KBM-7 (cell line): Measurements from ENCODE around the gene LTBP1.
A peak's percentile ranks its signal among the peaks of the same experiment; 100 is the strongest.

ENCODE experiments used
- DNase-seq: peaks from one replicate; pipeline ENCODE4 v3.0.0-alpha.2; 2015
- in situ Hi-C: fragments of 300-500 bp; cut with MboI; formaldehyde crosslinking; loops from 2 replicates; pipeline ENCODE4 v1.14.3; 2020; ENCODE audit warnings: low sequenced_read_pairs, low pct_unique_long_range_greater_than_20kb, mixed read lengths

Gene LTBP1

DNA sequence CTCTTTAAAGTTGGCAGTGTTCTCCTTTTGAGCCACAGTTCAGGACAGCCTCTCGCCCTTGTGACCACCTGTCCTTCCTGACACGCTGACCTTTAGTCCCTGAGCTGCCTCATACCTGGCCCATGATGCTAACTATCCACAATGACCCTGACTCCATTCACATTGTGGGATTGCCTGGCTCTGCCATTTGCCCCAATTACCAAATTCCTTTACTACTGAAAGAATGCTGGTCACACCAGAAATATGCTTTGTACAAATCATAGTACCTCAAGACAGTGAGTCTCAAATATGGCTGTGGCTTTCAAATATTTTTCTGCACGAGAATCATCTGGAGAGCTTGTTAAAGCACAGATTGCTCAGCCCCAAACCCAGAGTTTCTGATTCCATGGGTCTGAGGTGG lies 54.2 kb downstream of the LTBP1 start:
- DNase-seq, result no peak
- in situ Hi-C loops, result no loop called here

DNA sequence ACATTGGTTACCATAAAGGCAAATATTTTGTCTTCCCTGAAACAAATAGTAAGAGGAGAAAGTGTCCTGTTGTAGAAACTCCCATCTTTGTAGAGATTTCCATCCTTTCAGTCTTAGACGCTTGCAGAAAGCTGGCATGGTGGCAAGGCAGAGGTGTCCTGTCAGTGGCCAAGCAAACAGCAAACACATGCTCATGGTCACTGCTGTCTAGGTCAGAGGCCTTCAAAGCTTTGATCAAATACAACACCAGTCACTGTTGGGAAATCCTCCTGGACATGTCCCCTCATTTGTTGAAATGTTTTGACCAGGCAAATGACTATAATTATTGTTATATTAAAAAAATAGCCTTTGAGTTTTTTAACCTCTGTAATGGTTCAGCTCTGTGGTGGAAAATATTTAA lies 55.1 kb downstream of the LTBP1 start:
- no peak for DNase-seq
- in situ Hi-C loops, result no loop called here

DNA sequence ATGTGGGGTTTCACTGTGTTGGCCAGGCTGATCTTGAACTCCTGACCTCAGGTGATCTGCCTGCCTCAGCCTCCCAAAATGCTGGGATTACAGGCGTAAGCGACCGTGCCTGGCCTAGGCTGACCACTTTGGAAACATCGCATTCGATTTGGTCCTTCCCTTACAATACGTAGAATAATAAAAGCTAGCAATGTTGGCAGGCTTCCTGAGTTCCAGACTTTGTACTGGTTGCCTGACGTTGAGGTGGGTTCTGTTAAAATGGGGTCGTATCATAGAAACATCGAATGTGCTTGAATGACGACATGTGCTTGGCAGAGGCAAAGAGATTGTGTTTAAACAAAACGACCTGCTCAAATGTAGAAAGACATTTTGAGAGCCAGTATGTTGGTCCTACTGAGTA lies 56.1 kb downstream of the LTBP1 start:
- no peak for DNase-seq
- in situ Hi-C loops, result no loop called here

GRCh38 chr2:33005057-33005456 lies 58.3 kb downstream of the LTBP1 start:
- in situ Hi-C loops, result no loop called here

DNA sequence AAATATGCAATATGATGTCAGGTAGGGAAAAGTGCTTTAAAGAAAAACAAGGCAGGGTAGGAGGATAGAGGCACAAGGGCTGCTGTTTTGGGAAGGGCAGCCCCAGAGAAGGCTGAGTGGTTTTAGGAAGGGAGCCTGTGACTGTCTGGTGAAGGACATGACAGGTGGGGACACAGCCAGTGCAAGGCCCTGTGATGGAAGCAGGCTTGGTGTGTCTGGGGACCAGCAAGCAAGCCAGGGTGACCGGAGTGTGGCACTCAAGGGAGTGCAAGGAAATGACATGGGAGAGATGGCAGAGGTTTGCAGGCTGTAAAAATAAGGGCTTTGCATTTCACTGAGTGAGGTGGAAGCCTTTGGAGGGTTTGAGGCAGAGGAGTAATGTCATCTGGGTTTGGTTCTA lies 62.0 kb downstream of the LTBP1 start:
- in situ Hi-C loops, result no loop called here
- DNase-seq, result no peak

More at GRCh38 chr2:33005057-33005456, 58.3 kb downstream of the LTBP1 start:
- DNase-seq, result no peak

GRCh38 chr2:33009249-33009648 lies 62.5 kb downstream of the LTBP1 start:
- DNase-seq, result no peak
- in situ Hi-C loops, result no loop called here

GRCh38 chr2:33011373-33011772 lies 64.6 kb downstream of the LTBP1 start:
- DNase-seq, result no peak
- in situ Hi-C loops, result no loop called here

GRCh38 chr2:33011941-33012340 lies 65.2 kb downstream of the LTBP1 start:
- in situ Hi-C loops, result no loop called here
- no peak for DNase-seq

- in situ Hi-C loops, result no loop called here
- no peak for DNase-seq
Observed at GRCh38 chr2:33013684-33014110, 66.9 kb downstream of the LTBP1 start.

DNA sequence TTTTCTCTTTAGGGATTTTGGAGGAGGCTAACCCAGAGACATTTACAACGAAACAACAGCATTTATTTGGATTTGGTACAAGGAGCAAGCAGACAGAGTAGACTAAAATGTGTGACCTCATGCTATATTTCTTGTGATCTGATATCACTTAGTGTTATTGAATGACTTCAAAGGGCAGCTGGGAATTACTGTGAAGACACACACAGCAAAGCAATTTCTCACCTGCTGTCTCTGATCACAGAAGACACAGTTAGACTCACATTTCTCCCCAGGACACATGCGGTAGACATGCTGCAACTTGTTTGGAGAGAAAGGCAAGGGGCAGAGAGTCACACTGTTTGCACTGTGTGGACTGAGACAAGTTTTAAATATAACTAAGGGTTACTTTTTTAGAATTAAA lies 67.5 kb downstream of the LTBP1 start:
- in situ Hi-C loops, result no loop called here
- no peak for DNase-seq

GRCh38 chr2:33015421-33016142 lies 68.8 kb downstream of the LTBP1 start:
- DNase-seq, result no peak
- in situ Hi-C loops, result no loop called here

DNA sequence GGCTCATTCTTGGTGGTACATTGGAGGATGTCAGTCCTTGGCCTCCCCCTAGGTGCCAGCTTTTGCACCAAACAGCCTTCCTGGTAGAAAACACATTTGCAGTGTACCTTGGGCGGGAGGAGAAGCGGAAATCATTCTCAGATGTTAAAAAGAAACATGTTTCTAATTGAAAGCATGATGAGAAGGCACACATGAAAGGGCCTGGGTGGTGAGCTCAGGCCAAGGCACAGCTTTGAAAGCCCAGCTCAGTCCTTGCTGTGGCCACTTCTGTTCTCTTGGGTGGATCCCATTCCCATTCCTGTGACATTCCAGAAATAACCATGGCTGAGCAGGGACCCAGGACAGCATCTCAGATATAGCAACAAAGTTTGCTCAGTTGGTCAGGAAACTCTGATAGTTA lies 71.5 kb downstream of the LTBP1 start:
- in situ Hi-C loops, result no loop called here
- no peak for DNase-seq

GRCh38 chr2:33019796-33020195 lies 73.0 kb downstream of the LTBP1 start:
- no peak for DNase-seq
- in situ Hi-C loops, result no loop called here

GRCh38 chr2:33020883-33021282 lies 74.1 kb downstream of the LTBP1 start:
- in situ Hi-C loops, result no loop called here
- DNase-seq, result no peak

GRCh38 chr2:33021542-33022227 lies 74.9 kb downstream of the LTBP1 start:
- in situ Hi-C loops, result no loop called here
- peak; percentile 12 for DNase-seq

DNA sequence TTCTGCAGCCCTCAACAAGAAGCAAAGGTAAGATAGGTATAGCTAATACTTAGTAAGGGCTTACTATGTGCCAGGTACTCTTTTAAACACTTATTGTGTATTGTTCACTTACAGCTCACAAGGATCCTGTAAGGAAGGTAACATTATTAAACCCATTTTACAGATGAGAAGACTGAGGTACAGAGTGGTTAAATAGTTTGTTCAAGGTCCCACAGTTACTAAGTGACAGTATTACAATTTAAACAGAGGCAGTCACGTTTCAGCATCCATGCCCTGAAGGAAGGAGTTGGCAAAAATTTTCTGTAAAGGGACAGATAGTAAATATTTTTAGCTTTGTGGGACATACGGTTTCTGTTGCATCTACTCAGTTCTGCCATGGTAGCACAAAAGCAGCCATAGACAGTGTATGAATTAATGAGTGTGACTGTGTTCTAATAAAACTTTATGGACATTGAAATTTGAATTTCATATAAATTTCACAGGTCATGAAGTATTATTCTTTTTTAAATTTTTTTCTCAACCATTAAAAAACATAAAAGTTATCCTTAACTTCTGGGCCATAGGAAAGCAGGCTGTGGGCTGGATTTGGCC lies 75.7 kb downstream of the LTBP1 start:
- DNase-seq, result no peak
- in situ Hi-C loops, result no loop called here

DNA sequence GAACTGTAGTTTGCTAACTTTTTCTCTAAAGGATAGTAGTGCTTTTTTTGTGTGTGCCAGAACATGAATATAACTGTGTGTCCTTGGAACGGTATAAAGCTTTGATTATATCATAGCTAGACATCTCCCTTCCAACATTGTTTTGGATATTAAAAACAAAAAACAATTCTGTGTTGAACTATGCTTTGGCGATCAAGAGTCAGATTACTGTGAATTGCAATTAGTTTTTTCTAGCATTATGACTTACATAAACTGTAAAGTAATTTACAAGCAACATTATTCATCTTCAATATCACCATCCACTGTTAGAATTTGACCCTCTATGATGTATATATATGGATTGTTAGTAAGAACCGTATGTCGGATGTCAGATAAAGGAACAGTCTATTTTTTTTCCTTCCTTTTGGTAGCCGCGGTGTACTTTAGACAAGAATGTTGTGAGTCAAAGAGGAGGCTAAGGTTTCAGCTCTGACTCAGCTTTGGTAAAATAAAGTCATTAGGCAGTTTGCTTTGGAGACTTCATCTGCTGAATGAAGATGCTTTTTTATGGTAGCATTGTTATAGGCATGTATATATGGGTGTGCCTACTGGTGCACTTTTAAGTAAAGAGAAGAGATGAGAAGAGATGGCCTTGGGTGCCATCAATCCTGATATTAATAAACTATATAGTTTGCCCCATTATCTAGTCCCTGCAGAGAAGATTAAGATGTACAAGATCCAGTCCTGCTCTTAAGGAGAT lies 76.4 kb downstream of the LTBP1 start:
- peak; percentile 14 for DNase-seq
- in situ Hi-C loops, result no loop called here

- DNase-seq, result no peak
- in situ Hi-C loops, result no loop called here
Observed at GRCh38 chr2:33023728-33024500, 77.2 kb downstream of the LTBP1 start.

DNA sequence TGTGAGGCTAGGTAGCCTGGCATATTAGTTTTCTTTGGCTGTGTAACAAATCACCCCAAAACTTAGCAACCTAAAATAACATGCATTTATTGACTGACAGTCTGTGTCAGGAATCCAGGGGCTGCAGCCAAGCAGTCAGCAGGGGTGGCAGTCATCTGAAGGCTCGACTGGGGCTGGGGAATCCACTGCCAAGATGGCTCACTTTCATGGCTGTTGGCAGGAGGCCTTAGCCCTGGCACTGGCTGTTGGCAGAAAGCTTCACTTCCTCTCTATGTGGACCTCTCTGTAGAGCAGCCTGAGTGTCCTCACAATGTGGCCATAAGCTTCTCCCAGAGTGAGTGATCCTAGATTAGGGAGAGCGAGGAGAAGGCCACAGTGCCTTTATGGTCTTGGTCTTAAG lies 78.0 kb downstream of the LTBP1 start:
- in situ Hi-C loops, result no loop called here

More for the DNA sequence above, 78.0 kb downstream of the LTBP1 start:
- no peak for DNase-seq
